ENCODE results near the gene SLC4A1.

The SLC4A1 gene

GRCh38 chr17:44220213-44221083, 47.5 kb downstream of the SLC4A1 start:
- peak; percentile 34 to 43 for DNase-seq (ENCODE audit: low read depth in 2 of 2)

DNA sequence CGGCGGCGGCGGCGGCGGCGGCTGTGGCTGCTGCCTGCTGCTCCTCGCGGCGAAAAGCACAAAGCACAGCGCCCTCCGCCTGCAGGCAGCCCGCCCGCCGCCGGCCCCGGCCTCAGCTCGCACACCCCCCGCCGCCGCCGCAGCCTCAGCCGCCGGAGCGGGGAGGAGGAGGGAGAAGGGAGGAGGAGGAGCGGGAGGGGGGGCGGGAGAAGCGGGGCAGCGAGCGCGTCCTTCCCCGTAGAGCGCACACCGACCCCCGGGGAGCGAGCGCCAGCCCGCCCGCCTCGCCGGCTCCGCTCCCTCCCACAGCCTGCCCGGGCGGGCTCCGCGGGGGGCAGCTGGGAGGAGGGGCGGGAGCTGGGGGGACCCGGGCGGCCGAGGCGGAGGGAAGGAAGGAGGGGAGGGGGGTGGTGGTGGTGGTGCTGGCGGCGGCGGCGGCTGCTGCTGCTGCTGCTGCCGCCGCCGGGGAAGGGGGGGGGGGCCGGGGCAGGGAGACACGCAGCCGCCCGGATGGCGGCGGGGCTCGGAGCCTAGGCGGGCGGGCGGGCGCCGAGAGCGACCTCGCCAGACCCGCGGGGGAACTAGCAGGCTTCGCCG, 48.2 kb downstream of the SLC4A1 start, which contains the start of gene UBTF:
Gene UBTF, minus strand, starts transcription at position 60 of the 597 bp plus-strand sequence. CDS start 1,446 bp downstream, outside the sequence.
- peak; percentile 31 to 56 for DNase-seq (ENCODE audit: low read depth in 2 of 2)

DNA sequence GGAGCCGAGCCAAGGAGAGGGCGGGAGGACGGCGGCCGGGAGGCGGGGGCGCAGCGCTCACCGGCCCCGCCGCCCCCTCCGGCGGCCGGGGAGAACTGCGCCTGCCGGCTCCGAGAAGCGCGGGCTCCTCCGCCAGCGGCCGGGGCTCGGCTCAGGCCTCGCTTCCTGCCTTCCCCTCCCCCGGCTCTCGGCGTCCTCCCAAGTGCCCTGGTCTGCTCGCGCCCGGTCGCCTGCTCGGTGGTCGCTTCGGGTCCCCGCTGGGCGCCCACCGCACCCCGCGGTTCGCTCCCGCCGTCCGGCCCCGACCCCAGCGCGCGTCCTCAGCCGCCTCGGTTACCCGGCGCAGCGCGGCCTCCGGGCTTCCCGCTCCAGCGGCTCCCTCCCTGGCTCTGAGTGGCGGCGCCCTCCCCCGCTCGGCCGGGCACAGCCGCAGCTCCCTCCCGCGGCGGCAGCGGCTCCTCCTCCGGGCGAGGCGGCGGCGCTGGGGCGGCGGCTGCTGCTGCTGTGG, 48.8 kb downstream of the SLC4A1 start:
- peak; percentile 60 to 65 for DNase-seq (ENCODE audit: low read depth in 2 of 2)

GRCh38 chr17:44218344-44219107, 49.4 kb downstream of the SLC4A1 start:
- DNase-seq (ENCODE audit: low read depth in 2 of 2), result peak; percentile 78 to 81

- DNase-seq (ENCODE audit: low read depth in 2 of 2), result no peak
These were observed 50.1 kb downstream of the SLC4A1 start for GRCh38 chr17:44217738-44218343.

- DNase-seq (ENCODE audit: low read depth in 2 of 2), result no peak
These were observed 51.2 kb downstream of the SLC4A1 start for GRCh38 chr17:44216694-44217093.

GRCh38 chr17:44216173-44216572, 51.8 kb downstream of the SLC4A1 start:
- no peak for DNase-seq (ENCODE audit: low read depth in 2 of 2)

DNA sequence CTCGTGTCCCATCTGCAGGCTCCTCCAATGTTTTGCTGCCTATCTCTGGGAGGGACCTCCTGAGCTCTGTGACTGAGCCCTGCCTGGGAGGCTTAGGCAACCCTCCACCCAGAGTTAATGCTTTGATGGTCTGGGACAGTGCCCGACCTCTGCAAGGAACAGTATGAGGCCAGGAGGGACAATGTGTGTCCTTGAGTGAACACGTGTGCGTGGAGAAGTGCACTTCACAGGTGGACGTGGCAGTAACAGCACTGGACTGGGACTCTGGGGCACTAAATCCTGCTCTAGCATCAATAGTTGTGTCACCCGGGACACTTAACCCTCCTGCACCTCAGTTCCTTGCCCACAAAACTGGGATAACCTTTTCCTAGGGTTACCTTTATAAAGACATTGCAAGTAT, 53.0 kb downstream of the SLC4A1 start:
- DNase-seq (ENCODE audit: low read depth in 2 of 2), result no peak

- DNase-seq (ENCODE audit: low read depth in 2 of 2), result no peak
These were observed 53.8 kb downstream of the SLC4A1 start for GRCh38 chr17:44214230-44214494.

GRCh38 chr17:44213403-44214229, 54.3 kb downstream of the SLC4A1 start:
- no peak for DNase-seq (ENCODE audit: low read depth in 2 of 2)

GRCh38 chr17:44212507-44213402, 55.2 kb downstream of the SLC4A1 start:
- no peak for DNase-seq (ENCODE audit: low read depth in 2 of 2)

- DNase-seq (ENCODE audit: low read depth in 2 of 2), result no peak
These were observed 56.4 kb downstream of the SLC4A1 start for GRCh38 chr17:44211281-44212265.

GRCh38 chr17:44210342-44211192, 57.4 kb downstream of the SLC4A1 start:
- peak; percentile 87 to 90 for DNase-seq (ENCODE audit: low read depth in 2 of 2)

- peak in 1 of 2 donors; percentile 35 for DNase-seq (ENCODE audit: low read depth in 2 of 2)
These were observed 58.1 kb downstream of the SLC4A1 start for GRCh38 chr17:44209786-44210341.

- no peak for DNase-seq (ENCODE audit: low read depth in 2 of 2)
These were observed 60.2 kb downstream of the SLC4A1 start for GRCh38 chr17:44207743-44208142.

GRCh38 chr17:44207319-44207718, 60.6 kb downstream of the SLC4A1 start:
- DNase-seq (ENCODE audit: low read depth in 2 of 2), result no peak

GRCh38 chr17:44206825-44207155, 61.1 kb downstream of the SLC4A1 start:
- no peak for DNase-seq (ENCODE audit: low read depth in 2 of 2)

All from stimulated activated CD4-positive, alpha-beta T cell treated with anti-CD3 and anti-CD28 coated beads, Interleukin-4, amount 100 ng/mL, for 48 hours (primary cell).